Uterus (tissue), 2 donors: ENCODE measurements around the gene KLF1.

Experiments used
- CTCF ChIP-seq, 4 experiments: fragments of 200-600 bp in 2 of 4; fragments of 450-650 bp in 2 of 4; sonication (generic) in 2 of 4; IDR thresholded peaks; one replicate each; pipeline ENCODE4 v1.5.1; 2016 to 2019; ENCODE audit warnings: antibody characterized with exemption in 4 of 4, mild to moderate bottlenecking in 2 of 4, moderate library complexity in 1 of 4
- POLR2A ChIP-seq, 2 donors: fragments of 450-650 bp; IDR thresholded peaks; one replicate each; pipeline ENCODE4 v1.6.1; 2016; ENCODE audit warnings: antibody characterized with exemption in 2 of 2, mild to moderate bottlenecking in 1 of 2, moderate library complexity in 1 of 2

- TF ChIP-seq CTCF (IDR thresholded peaks at IDR 0.05) (no peak), POLR2A (IDR thresholded peaks at IDR 0.05) (no peak)
Observed at GRCh38 chr19:12886651-12886968, 391 bp downstream of the KLF1 start.
